ENCODE data around the gene KLHL34.

KLHL34 gene

GRCh38 chrX:21655901-21656586 lies 2.1 kb downstream of the KLHL34 start:
- no peak for DNase-seq

- no peak for DNase-seq
These were observed 12.2 kb downstream of the KLHL34 start for GRCh38 chrX:21645886-21646285.

GRCh38 chrX:21645431-21645830 lies 12.7 kb downstream of the KLHL34 start:
- no peak for DNase-seq

- no peak for DNase-seq
These were observed 18.4 kb downstream of the KLHL34 start for GRCh38 chrX:21639775-21640174.

GRCh38 chrX:21638311-21638710 lies 19.8 kb downstream of the KLHL34 start:
- no peak for DNase-seq

GRCh38 chrX:21632027-21632426 lies 26.1 kb downstream of the KLHL34 start:
- DNase-seq: no peak

GRCh38 chrX:21623778-21624501 lies 34.2 kb downstream of the KLHL34 start:
- no peak for DNase-seq

- no peak for DNase-seq
These were observed 37.9 kb downstream of the KLHL34 start for GRCh38 chrX:21620234-21620633.

GRCh38 chrX:21616386-21616785 lies 41.7 kb downstream of the KLHL34 start:
- DNase-seq: no peak

GRCh38 chrX:21612154-21612553 lies 46.0 kb downstream of the KLHL34 start:
- DNase-seq: no peak

- no peak for DNase-seq
These were observed 48.0 kb downstream of the KLHL34 start for GRCh38 chrX:21610168-21610567.

GRCh38 chrX:21606002-21606401 lies 52.1 kb downstream of the KLHL34 start:
- DNase-seq: no peak

Measured in hematopoietic multipotent progenitor cell treated with erythropoietin and hydrocortisone succinate and interleukin-3 and kit ligand, for 6 days (in vitro differentiated cells).